T-helper 2 cell treated with Interferon-gamma antibody and Interleukin-4, amounts not matched to agents 100 ng/mL and 5 ng/mL, for 36 hours (primary cell): ENCODE measurements around the gene OTUD7B. TPM values are rescaled to one million over a fixed set of nuclear protein-coding genes. Genes with fewer than 3 reads are reported as not detected.

Experiments used
- intact Hi-C: fragments of 100-400 bp; cut with micrococcal nuclease; formaldehyde crosslinking; loops from one replicate; pipeline ENCODE4 v1.15.1; 2023
- total RNA-seq: library from RNA; stranded (reverse); gene quantifications from 2 replicates; pipeline ENCODE4 v1.2.3, GENCODE V29; 2022

Gene OTUD7B
- total RNA-seq, 1 donor from 2014 or later, result 9.0 TPM

DNA sequence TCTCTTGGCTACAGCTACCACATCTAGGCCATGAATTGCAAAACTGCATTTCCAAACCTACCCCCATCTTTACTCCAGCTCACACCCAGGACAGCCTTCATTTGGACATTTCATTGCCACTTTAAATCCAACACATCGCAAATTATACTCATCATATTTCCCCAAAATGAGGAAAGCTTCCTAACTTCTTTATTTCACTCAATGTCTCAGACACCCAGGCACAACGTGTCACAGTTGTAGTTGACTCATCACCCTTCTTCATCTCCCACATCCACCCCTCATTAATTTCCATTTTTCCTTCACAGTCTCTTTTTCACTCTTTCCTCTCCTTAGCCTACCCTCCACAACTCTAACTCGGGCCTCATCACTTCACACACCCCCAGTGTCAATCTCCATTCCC is 6.7 kb downstream of the OTUD7B start:
- intact Hi-C loops, result no loop called here

DNA sequence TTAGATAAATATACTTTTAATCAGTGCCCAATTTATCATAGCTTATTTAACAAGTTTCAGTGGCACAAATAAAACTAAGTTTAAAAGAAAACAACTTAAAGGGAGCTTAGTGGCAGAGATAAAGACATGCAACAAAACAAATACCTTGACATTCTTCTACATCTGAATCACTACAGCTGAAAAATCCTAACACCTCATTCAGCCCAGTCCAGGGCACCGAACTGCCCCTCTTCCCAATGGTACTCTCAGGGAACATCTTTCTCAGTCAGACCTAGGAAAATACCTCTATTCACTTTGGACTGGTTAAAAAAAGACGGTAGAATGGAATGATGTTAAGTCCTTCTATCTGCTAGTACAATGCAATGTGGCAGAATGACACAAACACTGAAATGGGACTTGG is 8.3 kb downstream of the OTUD7B start:
- intact Hi-C loops, result no loop called here

DNA sequence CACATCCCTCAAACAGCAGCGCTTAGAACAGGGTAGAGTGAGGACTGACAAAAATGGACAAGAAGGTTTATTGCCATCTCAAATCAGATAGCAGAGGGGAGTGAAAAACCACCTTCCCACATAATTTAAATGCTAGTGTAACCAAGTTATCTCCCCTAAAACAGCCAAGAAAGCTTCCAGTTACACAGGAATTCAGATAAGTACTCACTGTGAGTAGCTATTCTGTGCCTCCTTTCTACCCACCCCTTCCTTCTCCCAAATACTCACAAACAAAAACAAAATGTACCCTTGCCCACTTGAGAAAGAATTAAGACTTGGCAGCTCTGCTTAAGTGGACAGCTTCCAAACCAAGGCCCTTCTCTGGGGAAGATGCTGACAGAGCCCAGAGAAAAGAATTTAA is 9.1 kb downstream of the OTUD7B start:
- intact Hi-C loops, result no loop called here

DNA sequence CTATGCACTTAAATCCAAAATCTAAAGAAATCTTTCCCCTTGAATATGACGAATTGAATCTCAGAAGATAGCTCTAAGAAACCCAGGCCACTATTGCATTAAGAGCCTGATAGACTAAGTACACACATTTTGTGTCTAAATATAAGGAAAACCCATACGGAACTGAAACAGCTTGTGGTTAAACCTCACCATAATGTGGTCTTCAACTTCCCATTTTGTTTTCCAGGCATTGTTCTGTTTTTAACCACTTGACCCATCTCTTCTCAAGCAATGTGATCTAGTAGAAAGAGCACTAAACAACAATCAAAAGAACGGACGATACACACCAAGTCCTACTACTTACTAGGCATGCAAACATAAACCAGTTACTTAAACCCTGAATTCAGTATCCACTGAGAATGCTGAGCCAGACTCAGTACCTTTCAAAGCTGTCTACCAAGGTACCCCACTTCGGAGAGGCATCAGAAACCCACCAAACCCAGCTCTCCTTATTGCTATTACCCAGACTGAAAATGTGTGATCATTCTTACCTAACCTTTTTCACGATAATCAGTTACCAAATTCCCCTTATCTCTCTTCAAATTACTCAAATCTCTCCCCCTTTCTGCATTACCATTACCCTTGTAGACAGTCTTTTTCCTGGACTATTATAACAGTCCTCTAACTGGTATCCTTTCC is 12.8 kb downstream of the OTUD7B start:
- intact Hi-C loops, result no loop called here

DNA sequence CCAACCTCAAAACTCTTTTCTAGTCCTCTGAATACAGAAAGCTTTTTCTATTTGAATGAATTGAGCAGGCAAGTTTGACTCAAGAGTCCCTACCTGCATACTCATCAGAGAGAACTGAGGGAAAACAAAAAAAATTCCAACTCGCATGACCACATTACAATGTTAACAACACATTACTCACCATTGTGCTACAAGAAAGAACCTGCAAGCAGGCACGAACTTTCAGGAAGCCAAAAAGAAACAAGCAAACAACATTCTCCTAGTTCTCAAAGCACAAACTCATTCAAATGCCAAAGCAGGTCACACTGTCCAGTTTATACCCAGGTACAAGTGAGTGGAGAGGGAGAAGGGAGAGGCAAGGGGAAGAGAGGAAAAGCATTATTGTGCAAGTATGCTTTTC is 14.6 kb downstream of the OTUD7B start:
- intact Hi-C loops, result no loop called here

DNA sequence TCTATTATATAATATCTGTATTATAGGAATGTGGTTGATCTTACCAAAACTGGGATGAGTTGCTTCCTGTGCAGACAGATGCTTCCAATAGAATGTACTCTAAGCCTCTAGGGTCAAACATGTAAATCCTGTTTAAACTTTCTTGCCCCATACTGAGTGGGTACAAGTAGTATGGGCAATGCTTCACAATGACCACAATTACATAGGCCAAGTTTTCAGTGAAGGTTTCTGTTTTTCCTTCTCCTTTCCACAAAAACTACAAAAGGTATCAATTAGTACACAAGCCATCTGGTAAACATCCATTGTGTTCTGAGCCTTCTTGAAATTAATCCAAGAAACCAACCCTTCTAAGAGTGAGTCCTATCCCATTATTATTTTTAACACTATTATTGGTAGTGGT is 16.8 kb downstream of the OTUD7B start:
- intact Hi-C loops, result no loop called here

DNA sequence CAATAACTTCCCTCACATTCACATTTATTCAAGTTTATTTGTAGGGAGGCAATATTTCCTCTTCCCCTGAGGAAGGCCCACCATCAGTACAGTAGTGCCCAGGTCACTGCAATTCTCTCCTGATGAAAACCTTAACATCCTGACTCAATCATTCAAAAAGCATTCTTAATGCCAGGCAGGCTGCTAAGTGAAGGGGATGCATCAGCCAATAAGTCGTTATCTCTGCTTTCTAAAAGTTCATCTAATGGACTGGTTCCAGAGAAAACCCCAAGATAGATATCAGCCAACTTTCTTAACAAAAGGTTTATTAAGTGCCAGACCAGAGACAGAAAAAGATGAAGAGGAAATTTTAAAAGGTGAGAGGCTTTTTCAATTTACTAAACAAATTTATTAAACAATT is 17.3 kb downstream of the OTUD7B start:
- intact Hi-C loops, result no loop called here

DNA sequence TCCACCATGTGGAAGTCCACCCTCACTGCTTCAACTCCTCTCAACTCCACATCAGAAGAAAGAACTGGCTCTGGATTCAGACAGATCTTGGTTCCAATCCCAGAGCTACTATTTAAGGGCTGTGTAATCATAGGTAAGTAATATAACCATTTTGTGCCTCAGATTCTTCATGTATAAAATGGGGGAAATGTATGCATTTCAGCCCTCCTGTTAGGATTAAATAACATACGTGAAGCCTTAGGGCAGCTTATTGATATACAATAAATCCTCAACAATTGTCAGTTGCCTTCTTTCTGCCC is 23.3 kb downstream of the OTUD7B start:
- intact Hi-C loops, result no loop called here

DNA sequence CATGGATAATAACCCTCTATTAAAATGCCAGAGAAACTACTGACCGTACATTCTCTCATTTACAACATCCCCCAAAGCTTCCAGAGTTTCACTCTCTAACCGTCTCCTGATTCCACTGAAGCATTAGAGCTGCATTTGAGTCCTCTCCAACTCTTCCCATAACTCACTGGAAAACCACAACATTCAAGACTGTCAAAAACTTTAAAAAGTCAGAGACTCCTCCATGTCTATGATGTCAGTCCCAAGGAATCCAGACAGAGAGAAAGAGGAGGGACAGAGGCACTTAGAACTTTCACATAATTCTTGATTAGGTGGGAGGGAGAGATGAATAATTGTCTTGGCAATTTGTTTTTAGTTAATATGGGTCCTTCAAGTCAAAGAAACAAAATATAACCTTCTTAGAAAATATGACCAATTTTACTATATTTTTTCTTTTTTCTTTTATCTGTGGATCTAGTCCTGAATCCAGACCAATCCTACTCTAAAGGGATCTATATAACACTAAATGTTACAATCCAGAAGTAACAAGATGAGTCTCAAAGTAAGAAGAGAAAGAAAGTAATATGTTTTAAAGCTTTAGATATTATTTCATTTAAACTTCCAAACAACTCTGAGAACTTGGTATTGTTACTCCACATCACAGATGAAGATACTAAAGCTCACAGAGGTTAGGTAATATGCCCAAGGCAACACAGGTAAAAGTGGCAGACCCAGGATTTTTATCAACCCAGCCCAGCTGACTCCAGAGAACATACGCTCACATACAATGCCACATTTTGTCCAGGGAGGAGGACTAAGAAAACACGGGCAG is 23.8 kb downstream of the OTUD7B start:
- intact Hi-C loops, result no loop called here

DNA sequence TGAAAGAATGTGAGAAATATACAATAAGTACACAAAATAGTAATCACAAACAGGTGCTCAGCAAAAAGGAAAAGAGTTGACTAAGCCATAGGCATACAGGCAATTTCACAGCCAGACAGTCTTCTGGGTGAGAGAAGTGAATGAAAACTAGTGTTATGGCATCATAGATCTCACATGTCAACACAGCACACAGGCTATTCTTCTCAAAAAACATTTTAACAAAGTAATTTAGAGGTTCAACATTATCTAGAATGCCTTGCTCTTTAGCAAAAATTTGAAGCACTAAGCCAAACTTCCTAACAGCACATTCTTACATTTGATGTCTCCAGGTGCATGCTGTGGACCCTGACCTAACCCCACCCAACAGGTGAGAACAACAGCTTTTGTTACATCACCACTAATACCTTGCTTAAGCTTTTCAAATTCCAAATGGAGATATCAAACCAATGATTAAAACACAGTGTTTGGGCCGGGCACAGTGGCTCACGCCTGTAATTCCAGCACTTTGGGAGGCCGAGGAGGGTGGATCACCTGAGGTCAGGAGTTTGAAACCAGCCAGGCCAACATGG is 30.5 kb downstream of the OTUD7B start:
- intact Hi-C loops, result no loop called here

DNA sequence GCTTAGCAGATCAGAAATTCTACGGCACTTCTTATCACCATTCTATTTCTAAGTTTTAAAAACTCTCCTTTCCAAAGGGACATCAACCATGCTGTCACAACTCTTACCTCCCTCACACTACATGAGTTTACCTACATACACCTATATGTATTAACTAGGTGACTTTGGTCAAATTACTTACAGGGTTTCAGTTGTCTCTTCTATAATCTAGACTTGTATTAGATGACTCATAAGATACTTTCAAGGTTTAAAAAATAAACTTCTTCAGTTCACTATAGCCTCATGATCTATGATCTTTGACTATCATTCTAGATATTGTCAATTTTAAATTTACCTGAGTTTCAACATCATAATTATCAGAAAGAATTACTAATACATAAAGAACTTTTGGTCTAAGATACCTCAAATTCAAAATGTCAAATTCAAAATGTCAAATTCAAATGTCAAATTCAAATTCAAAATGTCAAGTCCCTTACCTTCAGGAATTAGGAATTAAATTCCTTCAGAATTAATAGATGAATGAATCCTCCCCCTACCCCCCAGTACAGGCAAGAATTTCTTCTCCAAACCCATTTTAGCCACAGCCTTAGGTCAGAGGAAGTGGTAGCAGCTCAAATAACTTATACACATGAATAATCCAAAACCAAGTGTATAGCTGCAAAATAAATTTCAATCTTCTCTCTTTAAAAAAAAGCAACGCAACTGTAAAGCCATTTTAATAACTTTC is 31.1 kb downstream of the OTUD7B start:
- intact Hi-C loops, result no loop called here

DNA sequence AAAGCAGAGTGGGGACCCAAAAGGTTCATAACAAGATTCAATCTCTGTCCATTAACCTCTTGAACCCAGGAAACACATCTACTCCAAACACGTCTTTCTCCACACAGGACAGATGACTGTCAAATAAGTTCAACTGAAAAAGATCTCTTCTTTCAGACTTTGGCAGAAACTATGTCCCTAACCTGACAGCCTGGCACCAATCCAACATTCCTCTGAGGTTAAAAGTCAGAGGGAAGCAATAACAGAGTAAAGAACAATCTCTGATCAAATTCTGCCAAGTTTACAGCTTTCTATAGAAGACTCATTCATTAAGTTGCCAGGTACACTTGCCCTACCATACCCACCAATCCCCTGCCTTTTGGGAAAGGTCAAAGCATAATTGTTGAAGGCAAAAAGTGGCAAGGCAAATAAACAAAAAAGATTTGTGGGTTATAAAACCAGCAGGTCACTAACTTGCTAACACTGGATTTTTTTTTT is 31.9 kb downstream of the OTUD7B start:
- intact Hi-C loops, result no loop called here

DNA sequence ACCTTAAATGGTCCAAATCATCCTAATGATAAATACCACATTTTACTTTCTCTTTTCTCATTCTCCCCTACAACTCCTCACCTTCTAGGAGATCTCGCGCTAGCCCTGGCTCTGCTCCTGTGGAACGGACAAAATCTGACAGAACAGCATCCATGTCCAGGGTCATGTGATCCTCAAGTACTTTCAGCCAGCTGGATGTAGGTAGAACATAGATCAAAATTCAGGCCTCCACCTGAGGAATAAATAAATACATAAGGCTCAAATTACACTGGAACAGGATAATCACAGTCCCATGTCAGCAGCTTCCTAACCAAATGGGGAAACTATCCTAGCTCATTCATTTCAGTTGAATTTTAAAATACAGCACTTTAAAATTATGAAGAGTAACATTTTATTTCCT is 33.2 kb downstream of the OTUD7B start:
- intact Hi-C loops, result no loop called here

DNA sequence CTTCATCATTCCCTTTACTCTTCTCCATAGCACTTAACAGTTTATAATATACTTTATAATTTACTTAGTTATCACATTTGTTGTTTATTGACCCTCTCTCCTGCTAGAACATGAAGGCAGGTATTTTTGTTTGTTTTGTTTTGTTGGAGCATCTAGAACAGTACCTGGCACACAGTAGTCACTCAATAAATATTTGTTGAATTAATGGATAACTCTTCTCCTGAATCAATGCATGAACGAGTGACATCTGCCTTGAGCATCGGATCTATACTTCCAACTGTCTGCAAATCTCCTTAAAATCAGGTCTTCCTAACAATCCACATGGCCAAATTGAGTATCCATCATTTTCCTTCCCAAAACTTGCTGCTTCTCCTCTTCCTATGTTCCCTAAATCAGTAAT is 38.0 kb downstream of the OTUD7B start:
- intact Hi-C loops, result no loop called here

DNA sequence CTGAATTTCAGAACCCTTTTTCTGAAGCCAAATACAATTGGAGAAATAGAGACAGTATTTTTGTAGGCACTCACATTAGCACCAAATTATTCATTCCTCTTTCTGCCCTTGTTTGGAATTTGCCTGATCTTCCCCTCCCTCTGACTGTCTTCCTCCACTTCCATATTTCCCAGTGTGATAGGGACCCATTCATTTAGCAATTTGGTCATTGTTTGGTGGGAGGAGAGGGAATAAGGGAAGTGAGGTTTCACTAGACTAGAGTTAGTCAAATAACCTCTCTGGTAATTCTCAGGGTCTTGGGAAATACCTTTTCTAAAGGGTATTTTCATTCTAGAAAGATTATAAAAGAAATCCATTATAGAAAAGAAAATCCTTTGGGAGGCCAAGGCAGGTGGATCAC is 42.9 kb downstream of the OTUD7B start:
- intact Hi-C loops, result no loop called here

DNA sequence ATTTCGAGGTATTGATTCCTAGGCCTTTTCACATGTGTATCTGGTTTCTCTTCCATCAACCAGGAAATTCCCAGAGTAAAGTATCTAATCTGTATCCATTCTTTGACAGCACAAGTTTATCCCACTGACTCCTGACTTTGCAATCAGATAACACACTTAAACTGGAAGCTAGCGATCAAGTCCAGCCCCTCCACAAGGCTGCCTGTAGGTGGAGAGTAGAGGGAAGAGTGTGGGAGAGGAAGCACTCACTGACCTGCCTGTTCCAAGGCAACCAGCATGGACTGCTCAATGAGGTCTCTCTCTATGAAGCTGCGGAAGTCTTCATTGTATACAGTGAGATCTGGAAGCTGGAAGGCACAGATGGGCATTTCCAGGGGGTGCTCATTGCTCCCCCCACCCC is 43.5 kb downstream of the OTUD7B start:
- intact Hi-C loops, result no loop called here

DNA sequence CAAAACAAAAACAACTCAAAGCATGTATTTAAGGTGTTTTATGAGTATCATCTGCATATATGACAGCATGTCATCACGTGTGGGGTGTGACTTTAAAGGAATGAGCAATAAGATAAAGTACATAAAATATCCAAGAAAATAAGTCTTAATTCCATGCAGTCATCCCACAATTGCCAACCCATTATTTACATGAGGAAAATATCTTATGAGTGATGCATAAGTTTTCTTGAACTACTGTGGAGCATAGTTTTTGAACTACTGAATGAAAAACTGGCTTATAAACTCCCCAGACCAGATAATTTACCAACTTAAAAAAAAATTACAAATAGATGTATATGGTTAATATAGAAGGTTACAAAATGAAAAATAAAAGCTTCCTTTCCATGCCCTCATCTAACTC is 44.1 kb downstream of the OTUD7B start:
- intact Hi-C loops, result no loop called here

DNA sequence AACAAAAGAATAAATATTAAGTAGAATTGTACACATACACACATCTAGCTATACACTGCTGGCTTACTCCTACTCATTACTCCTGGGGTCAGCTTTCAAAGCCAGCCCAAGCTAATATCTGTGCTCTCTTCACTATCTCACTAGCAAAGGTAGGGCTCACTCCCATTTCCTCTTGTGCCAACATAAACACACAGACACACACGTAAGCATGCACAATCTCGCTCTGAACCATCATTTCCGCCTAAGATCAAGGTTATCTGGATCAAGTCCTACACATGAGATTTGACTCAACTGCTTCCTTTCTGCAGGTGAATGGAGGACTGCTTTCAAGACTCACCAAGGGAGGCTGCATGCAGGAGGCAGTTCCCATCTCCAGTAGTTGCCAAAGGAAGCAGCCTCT is 45.1 kb downstream of the OTUD7B start:
- intact Hi-C loops, result no loop called here

DNA sequence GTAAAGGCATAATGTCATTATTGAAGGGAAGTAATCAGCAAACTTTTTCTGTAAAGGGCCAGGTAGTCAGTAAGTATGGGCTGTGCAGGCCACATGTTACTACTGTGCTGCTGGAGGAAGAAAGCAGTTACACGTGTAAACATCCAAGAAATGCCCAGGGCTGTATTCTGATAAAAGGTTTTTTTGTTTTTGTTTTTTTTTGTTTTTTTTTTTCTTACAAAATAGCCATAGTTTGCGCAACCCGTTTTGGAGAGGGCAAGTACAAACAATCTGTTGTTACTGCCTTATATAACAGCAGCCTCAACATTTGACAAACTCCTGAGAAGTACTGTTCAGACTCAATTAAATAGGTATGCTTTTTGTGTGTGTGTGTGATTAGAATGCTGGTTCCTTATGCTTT is 47.2 kb downstream of the OTUD7B start:
- intact Hi-C loops, result loop anchor here (5.0 kb wide), 1 partner anchor 204 kb away; no protein-coding TSS in a partner anchor

DNA sequence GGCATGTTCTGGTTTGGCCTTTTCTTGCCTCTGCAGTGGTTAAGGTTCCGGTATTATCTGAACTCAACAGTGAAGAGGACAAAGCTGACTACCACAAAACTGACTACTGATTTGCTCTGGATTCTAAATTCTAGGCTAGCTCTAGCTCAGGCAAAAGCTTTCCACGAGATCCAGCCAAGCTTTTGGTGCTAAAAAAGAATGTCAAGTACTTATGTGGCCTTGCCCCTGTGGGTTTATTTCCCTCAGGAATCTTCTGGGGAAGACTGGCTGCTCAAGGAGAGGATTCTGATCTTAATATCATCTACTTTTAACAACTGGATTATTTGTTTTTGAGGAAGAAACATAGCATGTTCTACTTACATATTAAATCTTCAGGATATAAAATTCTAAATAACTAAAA is 47.8 kb downstream of the OTUD7B start:
- intact Hi-C loops, result loop anchor here (1.0 to 5.0 kb wide), 4 partner anchors 74 to 225 kb away; no protein-coding TSS in a partner anchor

DNA sequence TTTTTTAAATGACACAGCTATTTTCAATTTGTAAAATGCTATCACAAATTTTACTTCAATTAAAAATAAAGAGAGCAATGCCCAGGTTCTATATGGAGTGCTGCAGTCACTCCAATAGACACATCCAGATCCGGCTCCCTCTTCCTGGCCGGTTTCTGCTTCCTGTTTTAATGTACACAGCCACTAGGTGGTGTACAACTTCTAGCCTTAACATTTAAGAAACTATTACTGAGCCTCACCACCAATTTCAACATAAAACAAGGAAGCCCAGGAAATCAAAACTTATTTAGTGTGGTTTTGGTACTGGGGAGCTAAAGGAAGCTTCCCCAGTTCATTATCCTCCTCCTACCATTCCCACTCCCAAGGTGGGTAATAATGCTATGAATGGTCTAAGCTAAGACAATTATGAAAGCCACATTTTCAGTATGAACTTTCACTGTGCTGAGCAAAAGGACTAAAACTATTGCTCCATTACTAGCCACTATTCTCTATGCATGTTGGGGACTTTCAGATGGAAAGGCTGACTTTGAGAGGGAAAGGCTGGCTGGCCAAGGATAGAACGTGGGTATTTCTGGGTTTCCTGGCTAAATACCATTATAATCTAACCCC is 48.4 kb downstream of the OTUD7B start:
- intact Hi-C loops, result loop anchor here (1.0 to 5.0 kb wide), 4 partner anchors 74 to 225 kb away; no protein-coding TSS in a partner anchor
